Activated gamma-delta T cell (primary cell): Measurements from ENCODE around the gene WDFY2.

Experiments
- DNase-seq: peaks from one replicate; lab custom pipeline; 2025; lab: John Stamatoyannopoulos, UW

WDFY2 gene

DNA sequence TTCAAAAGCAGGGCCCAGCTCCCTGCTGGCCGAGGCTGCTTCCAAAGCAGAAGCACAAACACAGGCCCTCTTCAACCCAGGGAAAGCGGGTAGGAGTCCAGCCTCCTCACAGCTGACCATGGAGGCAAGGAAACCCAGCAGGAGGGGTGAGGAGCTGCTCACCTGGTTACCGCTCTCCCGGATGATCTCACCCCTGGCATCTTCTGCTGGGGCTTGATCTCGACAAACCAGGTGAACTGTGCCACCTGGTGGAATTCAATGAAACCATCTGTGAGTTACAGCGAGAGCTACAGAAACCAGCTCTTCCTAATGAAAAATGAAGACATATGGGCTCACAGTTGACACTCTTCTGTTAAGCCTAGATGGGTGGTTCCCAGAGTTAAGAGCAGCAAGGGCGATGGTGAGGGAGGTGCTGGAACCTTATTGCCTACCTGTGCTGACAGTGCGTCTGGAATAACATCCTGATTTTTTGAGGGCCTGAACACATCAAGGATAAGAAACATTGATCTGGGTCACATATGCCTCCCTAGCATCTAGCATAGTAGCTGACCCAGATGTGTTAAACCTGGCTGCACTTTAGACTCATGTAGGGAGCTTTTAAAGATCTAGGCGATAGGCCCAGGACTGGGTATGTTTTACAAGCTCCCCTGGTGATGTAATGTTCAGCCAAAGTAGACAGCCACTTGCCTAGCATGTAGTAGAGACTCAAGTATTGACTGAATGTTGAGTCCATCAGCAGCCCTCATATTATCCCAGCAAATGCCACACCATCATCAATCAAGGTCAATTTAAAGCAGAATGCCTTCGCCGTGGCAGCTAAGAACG lies 213.6 kb downstream of the WDFY2 start:
- no peak for DNase-seq

GRCh38 chr13:51799261-51799660 lies 215.0 kb downstream of the WDFY2 start:
- no peak for DNase-seq

DNA sequence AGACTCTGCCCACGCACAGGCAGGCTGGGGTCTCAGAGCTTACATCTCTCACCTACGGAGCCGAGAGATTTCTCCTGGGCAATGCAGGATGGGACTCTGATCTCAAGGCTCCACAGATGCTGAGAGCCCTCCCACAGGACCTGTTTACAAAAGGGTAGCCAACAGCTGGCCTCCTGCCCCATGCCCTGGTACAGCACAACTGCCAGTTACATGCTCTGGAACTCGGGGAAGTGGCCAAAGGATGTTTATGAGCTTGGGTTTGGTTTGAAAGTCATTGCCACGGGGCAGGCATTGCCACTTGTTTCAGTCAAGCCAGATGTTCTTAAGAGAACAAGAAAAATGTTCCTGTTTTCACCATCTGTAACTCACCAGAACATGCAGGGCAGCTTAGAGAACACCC lies 216.2 kb downstream of the WDFY2 start:
- no peak for DNase-seq

DNA sequence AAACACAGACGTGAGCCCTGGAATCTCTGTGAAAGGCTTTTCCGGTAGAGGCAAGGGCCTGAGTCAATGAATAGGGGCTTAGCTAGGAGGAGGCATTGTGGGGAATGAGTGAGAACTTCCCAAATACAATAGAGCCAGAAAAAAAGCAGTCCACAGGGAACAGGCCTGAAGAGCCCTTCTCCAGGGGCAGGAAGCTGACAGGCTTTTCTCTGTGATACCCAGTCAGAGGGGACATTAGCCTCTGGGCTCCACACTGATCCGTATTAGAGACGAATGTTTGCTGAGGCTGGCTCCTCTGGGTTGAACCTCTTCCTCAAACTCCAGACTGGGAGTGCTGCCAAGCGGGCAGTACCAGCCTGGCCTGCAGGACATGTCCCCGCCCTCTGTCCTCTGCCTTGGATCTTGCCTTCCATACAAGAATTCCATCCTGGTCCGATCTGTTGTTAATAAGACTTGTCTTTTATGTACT lies 217.4 kb downstream of the WDFY2 start:
- no peak for DNase-seq

DNA sequence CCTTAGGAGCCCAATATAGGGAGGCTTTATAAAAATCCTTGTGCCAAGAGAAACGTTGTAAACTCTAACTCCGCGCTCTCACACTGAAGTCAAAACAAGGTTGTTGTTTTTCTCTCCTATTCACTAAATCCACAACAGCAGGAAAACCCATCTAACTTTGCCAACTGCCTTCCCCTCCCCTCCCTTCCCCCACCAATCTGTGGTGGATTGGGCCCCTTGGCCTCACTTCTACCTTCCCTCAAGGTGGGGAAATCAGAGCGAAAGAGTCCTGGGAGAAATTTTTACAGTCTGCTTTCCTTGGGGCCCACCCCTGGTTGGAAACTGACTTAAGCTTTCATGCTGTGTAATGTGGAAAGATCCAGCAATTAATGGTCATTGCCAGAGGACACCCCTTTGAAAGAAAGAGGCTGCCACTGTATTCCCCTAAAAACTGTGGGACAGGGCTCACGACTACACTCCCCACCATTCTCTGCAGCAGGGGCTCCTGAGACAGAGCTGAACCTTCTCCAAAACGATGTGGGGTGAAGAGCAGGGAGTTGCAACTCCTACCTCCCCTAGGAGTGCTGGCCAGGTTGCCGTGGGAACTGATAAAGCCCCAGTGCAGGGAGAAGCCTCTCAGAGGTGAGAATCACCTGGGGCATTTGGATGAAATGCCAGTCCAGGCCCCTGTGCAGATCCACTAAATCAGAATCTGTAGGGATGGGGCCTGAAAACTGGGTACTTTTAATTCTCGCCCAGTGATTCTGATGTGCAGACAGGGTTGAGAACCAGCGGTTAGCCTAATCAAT lies 218.6 kb downstream of the WDFY2 start:
- DNase-seq: no peak

- peak; percentile 93 for DNase-seq
Observed at GRCh38 chr13:51803422-51804294, 219.4 kb downstream of the WDFY2 start, which contains the start of gene DHRS12. Gene DHRS12, minus strand, starts transcription at chr13:51804163. Its CDS starts 4,504 bp downstream, at chr13:51799659.

DNA sequence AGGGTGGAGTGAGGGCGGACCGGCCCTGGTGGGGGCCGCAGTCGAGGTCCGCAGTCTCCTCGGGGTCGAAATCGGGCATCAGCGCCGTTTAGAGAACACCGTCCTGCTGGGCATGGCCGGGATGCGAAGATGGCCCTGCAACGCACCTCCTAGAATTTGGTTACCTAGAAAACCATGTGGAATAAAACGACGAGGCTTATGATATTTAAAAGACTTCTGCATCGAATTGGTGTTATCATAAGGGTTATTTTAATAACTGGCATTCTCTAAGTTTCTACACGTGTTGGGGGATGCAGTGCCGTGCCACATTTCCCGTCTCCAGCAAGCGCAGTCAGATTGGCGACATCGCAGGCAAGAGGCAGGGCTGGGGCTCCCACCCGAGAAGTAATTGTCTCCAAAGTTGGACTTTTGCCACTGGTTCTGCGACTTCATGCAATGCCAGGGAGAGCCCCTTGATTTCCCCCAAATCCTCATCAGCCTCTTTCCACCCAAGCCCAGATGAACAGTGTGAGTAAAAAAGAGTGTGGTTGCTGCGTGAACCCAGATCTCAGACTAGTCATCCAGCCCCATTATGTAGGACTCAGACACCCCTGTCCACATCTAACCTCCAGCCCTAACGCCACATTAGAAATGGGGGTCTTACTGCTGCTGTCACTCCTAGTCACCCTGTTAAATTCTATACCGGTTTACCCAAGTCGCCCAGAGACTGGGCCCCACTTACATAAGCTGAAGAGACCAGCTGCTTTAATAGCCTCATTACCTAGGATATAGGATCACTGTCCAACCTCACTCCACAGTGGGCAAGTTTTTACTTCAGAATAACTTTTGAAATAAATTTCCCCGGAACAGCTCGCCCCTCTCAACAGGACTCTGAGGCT lies 220.3 kb downstream of the WDFY2 start:
- DNase-seq: no peak

GRCh38 chr13:51805313-51805712 lies 221.1 kb downstream of the WDFY2 start:
- DNase-seq: no peak

DNA sequence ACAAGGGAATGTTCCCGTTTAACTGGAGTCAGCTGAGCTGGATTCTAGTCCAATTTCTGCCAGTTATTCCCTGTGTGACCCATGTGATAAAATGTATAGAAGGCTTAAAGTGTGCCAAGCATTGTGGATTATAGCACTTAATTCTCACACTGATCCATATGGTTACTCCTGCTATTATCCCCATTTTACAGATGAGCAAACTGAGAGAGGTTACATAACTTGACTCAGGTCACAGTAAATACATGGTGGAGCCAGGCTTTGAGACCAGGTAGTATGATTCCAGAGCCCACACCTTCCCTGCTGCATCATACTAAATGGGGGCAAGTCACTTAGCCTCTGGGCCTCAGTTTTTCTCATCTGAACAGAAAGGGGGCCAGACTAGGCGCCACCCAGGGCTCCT lies 221.7 kb downstream of the WDFY2 start:
- DNase-seq: no peak

GRCh38 chr13:51806566-51806965 lies 222.3 kb downstream of the WDFY2 start:
- no peak for DNase-seq

DNA sequence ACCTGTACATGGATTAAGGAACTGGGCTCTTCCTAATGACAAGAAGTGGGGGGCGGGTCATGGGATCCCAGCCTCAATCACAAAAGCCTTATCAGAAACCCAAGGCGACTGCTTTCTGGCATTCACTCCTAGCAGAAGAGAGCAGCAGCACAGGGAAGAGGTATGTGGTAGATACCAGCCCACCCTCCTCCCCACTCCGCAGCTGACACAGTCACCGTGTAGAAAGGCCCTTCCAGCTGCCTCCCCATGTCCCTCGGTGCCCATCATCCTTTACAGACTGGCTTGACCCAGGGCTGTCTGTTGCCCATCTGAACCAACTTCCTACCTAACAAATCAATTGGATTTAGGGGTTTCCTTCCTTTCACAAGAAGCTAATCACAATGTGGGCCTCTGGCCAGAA lies 222.8 kb downstream of the WDFY2 start:
- DNase-seq: no peak

DNA sequence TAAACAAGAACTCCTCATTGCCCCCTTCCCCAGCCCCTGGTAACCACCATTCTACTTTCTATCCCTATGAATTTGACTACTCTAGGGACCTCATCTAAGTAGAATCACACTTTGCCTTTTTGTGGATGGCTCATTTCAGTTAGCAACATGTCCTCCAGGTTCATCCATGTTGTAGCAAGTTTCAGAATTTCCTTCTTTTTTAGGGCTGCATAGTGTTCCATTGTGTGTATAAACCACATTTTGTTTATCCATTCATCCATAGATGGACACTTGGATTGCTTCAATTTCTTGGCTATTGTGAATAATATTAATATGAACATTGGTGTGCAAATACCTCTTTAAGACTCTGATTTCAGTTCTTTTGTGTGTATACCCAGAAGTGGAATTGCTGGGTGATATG lies 224.5 kb downstream of the WDFY2 start:
- no peak for DNase-seq

GRCh38 chr13:51811046-51811445 lies 226.8 kb downstream of the WDFY2 start:
- no peak for DNase-seq

GRCh38 chr13:51811920-51812451 lies 227.7 kb downstream of the WDFY2 start:
- no peak for DNase-seq

GRCh38 chr13:51814071-51814470 lies 229.8 kb downstream of the WDFY2 start:
- DNase-seq: no peak

GRCh38 chr13:51814825-51815650 lies 230.8 kb downstream of the WDFY2 start:
- no peak for DNase-seq

- no peak for DNase-seq
Observed at GRCh38 chr13:51815848-51816247, 231.6 kb downstream of the WDFY2 start.

DNA sequence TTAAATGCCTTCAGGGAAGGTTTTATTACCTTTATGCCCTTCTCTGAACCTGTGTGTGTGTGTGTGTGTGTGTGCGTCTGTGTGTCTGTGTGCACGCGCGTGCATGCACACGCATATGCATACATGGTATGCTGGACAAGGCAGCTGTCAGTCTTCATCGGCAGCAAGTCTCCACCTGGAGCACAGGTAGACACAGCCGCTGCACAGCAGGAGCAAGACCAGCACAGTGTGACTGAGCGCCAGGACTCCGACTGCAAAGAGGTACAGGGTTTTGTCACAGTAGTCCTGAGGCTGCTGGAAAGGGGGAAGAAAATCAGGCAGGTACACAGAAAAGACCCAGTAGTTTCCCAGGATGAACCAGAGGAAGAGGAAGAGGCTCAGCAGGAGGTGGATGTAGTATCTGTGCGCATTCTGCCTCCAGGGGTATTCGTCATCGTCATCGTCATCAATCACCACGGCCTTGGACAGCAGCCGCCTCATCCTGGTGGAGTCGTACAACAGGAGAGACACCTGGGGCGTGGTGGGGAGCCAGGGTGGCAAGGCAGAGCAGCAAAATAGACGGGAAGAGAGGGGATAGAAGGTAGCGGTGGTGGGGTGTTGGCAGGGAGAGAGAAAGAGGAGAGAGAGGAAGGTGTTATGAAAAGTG lies 232.5 kb downstream of the WDFY2 start:
- DNase-seq: no peak
